Loucy (cell line): Measurements from ENCODE around the gene RILPL1.

Source experiments
- H2AFZ ChIP-seq: fragments of 200-600 bp; sonication (generic); 2 replicates; pipeline ENCODE4 v1.6.0; 2016; ENCODE audit warnings: antibody characterized with exemption, mild to moderate bottlenecking, low read length, moderate library complexity
- H3F3A ChIP-seq: fragments of 200-600 bp; 2 replicates; pipeline ENCODE4 v1.6.0; 2016; ENCODE audit warnings: antibody characterized with exemption, low read depth, mild to moderate bottlenecking
- H3K27me3 ChIP-seq: fragments of 200-600 bp; sonication (generic); 2 replicates; pipeline ENCODE4 v1.6.1; 2014; ENCODE audit warnings: low read length, mild to moderate bottlenecking; ENCODE audit not compliant: insufficient read depth, poor library complexity, severe bottlenecking
- H3K36me3 ChIP-seq: fragments of 200-600 bp; sonication (generic); 2 replicates; pipeline ENCODE4 v1.6.1; 2016; ENCODE audit warnings: low read length; ENCODE audit not compliant: insufficient read depth
- H3K4me1 ChIP-seq: fragments of 200-600 bp; sonication (generic); 2 replicates; pipeline ENCODE4 v1.5.1; 2014; ENCODE audit warnings: low read length, mild to moderate bottlenecking; ENCODE audit not compliant: insufficient read depth, poor library complexity, severe bottlenecking
- H3K4me2 ChIP-seq: fragments of 200-600 bp; sonication (generic); 2 replicates; pipeline ENCODE4 v1.6.0; 2014; ENCODE audit warnings: antibody characterized with exemption, low read length, low read depth, mild to moderate bottlenecking; ENCODE audit not compliant: poor library complexity, severe bottlenecking
- H3K4me3 ChIP-seq: fragments of 200-600 bp; sonication (generic); 2 replicates; pipeline ENCODE4 v1.5.1; 2014; ENCODE audit warnings: low read length, mild to moderate bottlenecking, mixed read lengths; ENCODE audit not compliant: poor library complexity, severe bottlenecking
- H3K79me2 ChIP-seq: fragments of 200-600 bp; sonication (generic); 2 replicates; pipeline ENCODE4 v1.6.1; 2014; ENCODE audit warnings: low read length; ENCODE audit not compliant: insufficient read depth
- H3K9ac ChIP-seq: fragments of 200-600 bp; sonication (generic); 2 replicates; pipeline ENCODE4 v1.6.0; 2014; ENCODE audit warnings: mild to moderate bottlenecking, low read depth, low read length, moderate library complexity; ENCODE audit not compliant: poor library complexity, severe bottlenecking
- H3K9me2 ChIP-seq: fragments of 200-600 bp; sonication (generic); replicated peaks from 2 replicates; pipeline ENCODE4 v1.6.1; 2016; ENCODE audit warnings: low read depth, low read length, mixed read lengths
- H3K9me3 ChIP-seq: fragments of 200-600 bp; sonication (generic); 2 replicates; pipeline ENCODE4 v1.6.1; 2014; ENCODE audit warnings: mild to moderate bottlenecking, antibody characterized with exemption, low read length, low read depth; ENCODE audit not compliant: insufficient read depth
- H4K20me1 ChIP-seq: fragments of 200-600 bp; sonication (generic); 2 replicates; pipeline ENCODE4 v1.6.0; 2014; ENCODE audit warnings: antibody characterized with exemption, low read length, mild to moderate bottlenecking; ENCODE audit not compliant: insufficient read depth, poor library complexity, severe bottlenecking
- EZH2phosphoT487 ChIP-seq: fragments of 200-600 bp; IDR thresholded peaks from 2 replicates; pipeline ENCODE4 v1.6.1; 2018; ENCODE audit warnings: antibody characterized with exemption, mild to moderate bottlenecking, moderate library complexity, borderline replicate concordance
- TF ChIP-seq, protein P1 (sequence below): fragments of 200-600 bp; sonication (generic); conservative IDR thresholded peaks from 2 replicates; pipeline ENCODE4 v1.5.1; 2014; ENCODE audit warnings: mild to moderate bottlenecking, antibody characterized with exemption, low read length

The RILPL1 gene

DNA sequence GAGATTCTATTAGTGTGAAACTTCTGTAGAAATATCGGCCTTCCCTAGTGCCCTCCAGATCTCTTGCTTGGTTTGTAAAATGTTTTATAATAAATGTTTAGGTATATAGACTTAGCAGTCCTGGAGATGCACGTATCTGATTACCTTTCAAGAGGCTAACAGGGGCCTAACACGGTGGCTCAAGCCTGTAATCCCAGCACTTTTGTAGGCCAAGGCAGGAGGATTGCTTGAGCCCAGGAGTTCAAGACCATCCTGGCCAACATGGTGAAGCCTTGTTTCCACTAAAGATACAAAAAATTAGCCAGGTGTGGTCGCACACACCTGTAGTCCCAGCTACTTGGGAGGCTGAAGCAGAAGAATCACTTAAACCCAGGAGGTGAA, 87.2 kb downstream of the RILPL1 start:
- Histone ChIP-seq H3K9me3 (no peaks in the 10 kb centered on the region), H3K9me2 (no peaks in the 10 kb centered on the region), H3K79me2 (no peaks in the 10 kb centered on the region), H3K27me3 (no peaks in the 10 kb centered on the region), H3K4me1 (no peaks in the 10 kb centered on the region), H3K4me3 (no peak overlapping the region), H3K9ac (no peak overlapping the region), H3K36me3 (no peaks in the 10 kb centered on the region), H3F3A (no peaks in the 10 kb centered on the region), H2AFZ (no peak overlapping the region), H3K4me2 (no peak overlapping the region), H4K20me1 (no peaks in the 10 kb centered on the region)
- TF ChIP-seq EZH2phosphoT487, result no peak
- TF ChIP-seq, protein P1, sequence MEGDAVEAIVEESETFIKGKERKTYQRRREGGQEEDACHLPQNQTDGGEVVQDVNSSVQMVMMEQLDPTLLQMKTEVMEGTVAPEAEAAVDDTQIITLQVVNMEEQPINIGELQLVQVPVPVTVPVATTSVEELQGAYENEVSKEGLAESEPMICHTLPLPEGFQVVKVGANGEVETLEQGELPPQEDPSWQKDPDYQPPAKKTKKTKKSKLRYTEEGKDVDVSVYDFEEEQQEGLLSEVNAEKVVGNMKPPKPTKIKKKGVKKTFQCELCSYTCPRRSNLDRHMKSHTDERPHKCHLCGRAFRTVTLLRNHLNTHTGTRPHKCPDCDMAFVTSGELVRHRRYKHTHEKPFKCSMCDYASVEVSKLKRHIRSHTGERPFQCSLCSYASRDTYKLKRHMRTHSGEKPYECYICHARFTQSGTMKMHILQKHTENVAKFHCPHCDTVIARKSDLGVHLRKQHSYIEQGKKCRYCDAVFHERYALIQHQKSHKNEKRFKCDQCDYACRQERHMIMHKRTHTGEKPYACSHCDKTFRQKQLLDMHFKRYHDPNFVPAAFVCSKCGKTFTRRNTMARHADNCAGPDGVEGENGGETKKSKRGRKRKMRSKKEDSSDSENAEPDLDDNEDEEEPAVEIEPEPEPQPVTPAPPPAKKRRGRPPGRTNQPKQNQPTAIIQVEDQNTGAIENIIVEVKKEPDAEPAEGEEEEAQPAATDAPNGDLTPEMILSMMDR, result no peak

DNA sequence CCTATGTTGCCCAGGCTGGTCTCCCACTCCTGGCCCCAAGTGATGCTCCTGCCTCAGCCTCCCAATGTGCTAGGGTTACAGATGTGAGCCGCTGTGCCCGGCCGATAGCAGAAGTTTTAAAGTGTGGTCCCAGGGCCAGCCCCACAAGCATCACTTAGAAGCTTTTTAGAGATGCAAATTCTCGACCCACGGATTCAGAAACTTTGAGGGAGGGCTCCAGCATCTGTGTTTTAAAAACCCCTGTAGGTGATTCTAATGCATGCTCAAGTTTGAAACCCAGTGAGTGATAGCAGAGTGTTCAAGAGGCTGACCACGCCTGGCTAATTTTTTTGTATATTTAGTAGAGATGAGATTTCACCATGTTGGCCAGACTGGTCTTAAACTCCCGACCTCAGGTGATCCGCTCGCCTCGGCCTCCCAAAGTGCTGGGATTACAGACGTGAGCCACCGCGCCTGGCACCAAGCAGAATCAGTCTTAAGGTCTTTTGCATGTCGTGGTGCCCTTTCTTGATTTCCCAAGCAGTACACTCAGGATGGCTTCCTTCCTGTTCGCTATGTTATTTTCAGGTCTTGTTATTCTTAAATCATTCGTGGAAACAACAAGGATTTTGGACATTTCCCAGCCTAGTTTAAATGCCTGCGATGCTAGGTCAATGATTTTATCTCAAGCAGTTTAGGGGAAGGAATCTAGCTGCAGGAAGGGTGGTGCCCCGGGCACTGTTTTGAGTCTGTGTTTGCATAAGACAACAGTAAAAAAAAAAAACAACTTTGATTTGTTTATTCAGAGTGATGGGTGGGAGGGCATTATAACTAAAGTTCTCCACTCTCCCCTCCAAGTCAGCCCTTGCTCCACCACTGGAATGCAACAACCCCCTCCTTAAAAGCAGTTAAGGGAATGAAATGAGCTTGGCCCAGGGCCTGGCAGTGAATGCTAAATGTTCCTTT, 87.9 kb downstream of the RILPL1 start:
- H3K79me2 ChIP-seq, result no peaks in the 10 kb centered on the region
- no peaks in the 10 kb centered on the region for H3K27me3 ChIP-seq
- no peaks in the 10 kb centered on the region for H4K20me1 ChIP-seq
- H3K36me3 ChIP-seq, result no peaks in the 10 kb centered on the region
- H3K4me3 ChIP-seq, result no peak overlapping the region
- no peak for TF ChIP-seq EZH2phosphoT487
- TF ChIP-seq, protein P1, result no peak
- no peaks in the 10 kb centered on the region for H3K9me2 ChIP-seq
- no peak overlapping the region for H2AFZ ChIP-seq
- H3K4me2 ChIP-seq, result no peak overlapping the region
- no peaks in the 10 kb centered on the region for H3K9me3 ChIP-seq
- H3K4me1 ChIP-seq, result no peaks in the 10 kb centered on the region
- H3K9ac ChIP-seq, result no peak overlapping the region
- H3F3A ChIP-seq, result no peaks in the 10 kb centered on the region

DNA sequence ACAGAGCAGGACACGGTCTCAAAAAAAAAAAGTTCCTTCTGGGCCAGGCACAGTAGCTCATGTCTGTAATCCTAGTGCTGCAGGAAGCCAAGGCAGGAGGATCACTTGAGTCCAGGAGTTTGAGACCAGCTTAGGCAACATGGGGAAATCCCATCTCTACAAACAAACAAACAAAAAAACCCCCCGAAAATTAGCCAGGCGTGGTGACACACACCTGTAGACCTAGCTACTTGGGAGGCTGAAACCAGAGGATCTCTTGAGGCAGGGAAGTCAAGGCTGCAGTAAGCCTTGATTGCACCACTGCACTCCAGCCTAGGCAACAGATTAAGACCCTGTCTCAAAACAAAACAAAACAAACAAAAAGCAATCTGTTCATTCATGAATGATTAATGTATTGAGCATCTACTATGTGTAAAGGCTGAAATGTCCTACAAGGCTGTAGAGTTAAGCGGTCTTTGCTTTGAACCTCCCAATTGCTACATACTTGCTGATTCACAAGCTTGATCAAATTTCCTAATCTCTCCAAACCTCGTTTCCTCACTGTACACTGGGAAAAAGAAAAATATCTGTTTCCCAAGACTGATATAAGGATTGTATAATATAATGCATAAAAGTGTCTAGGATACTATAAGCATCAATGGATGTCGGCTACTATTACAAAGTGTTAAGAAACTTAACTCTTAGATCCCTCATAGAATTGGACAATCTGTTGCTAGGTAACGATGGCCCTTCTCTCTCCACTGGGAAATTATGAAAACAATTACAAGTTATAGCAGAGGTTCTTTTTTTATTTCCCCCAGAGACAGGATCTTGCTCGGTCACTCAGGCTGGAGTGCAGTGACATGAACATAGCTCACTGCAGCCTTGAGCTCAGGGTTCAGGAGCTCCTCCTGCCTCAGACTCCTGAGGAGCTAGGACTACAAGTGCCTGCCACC, 89.2 kb downstream of the RILPL1 start:
- no peaks in the 10 kb centered on the region for H3K27me3 ChIP-seq
- H3K79me2 ChIP-seq, result no peaks in the 10 kb centered on the region
- no peak overlapping the region for H2AFZ ChIP-seq
- TF ChIP-seq EZH2phosphoT487, result no peak
- TF ChIP-seq, protein P1, result no peak
- H3K9me2 ChIP-seq, result no peaks in the 10 kb centered on the region
- H3K4me2 ChIP-seq, result no peak overlapping the region
- H3K9me3 ChIP-seq, result no peaks in the 10 kb centered on the region
- no peaks in the 10 kb centered on the region for H4K20me1 ChIP-seq
- H3K36me3 ChIP-seq, result no peaks in the 10 kb centered on the region
- H3F3A ChIP-seq, result no peaks in the 10 kb centered on the region
- H3K4me1 ChIP-seq, result no peaks in the 10 kb centered on the region
- H3K4me3 ChIP-seq, result no peak overlapping the region
- H3K9ac ChIP-seq, result no peak overlapping the region
